GM18907 (cell line): ENCODE data around the gene PLCXD3.

Experiments
- ATAC-seq: cut with Tn5 transposase; IDR thresholded peaks from one replicate; pipeline ENCODE4 v1.9.1; 2021; ENCODE audit warnings: mild to moderate bottlenecking, moderate library complexity; ENCODE audit not compliant: unreplicated experiment

PLCXD3 gene, protein sequence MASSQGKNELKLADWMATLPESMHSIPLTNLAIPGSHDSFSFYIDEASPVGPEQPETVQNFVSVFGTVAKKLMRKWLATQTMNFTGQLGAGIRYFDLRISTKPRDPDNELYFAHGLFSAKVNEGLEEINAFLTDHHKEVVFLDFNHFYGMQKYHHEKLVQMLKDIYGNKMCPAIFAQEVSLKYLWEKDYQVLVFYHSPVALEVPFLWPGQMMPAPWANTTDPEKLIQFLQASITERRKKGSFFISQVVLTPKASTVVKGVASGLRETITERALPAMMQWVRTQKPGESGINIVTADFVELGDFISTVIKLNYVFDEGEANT

DNA sequence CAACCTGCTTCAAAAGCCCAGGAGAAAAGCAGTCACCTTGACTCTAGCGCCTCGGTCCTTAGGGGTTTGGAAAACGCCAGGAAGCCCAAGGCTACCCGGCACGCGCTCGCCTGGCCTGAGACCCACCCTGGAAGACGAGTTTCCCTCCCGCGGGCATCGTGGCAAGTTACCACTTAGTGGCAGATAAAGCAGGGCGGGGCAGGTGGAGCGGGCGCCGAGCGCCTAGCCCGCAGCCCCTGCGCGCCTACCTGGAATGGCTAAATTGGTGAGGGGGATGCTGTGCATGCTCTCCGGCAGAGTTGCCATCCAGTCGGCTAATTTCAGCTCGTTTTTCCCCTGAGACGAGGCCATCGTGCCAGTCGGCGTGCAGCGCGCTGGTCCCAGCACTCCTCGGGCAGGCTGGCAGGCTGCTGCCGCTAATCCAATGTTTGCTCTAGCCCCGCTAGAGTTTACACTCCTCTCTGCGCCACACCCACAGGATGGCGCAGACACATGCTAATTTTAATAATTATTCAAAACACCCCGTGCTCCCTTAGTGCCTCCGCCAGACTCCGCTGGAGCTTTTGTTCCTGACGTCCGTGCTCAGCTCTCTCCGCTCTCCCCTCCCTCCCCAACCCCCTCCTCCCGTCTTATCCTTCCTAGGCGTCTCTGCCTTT lies at the start of gene PLCXD3:
TSS of gene PLCXD3 (minus strand) at position 426 of the 656 bp plus-strand sequence. CDS start at position 351, 75 bp downstream.
- no peak for ATAC-seq

GRCh38 chr5:41559184-41559583 lies 48.8 kb upstream of the PLCXD3 start:
- no peak for ATAC-seq

DNA sequence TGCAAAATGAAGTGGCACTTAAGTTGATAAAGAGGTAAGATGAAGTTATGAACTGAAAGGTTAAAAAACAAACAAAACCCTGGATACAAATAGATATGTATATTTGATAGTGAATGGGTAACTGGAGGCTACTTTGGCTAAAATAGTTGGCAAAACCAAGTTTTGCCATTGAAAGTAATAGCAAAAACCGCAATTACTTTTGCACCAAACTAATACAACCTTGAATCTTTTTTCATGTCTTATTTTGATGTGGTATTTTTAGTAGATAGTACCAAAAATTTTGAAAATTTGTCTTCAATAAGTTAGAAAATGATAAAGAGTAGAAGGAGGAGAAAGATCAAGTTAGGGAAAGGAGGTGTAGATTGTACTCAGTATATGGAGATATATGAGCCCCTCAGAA lies 47.9 kb upstream of the PLCXD3 start:
- no peak for ATAC-seq

- no peak for ATAC-seq
These were observed 37.6 kb upstream of the PLCXD3 start for GRCh38 chr5:41547991-41548390.

DNA sequence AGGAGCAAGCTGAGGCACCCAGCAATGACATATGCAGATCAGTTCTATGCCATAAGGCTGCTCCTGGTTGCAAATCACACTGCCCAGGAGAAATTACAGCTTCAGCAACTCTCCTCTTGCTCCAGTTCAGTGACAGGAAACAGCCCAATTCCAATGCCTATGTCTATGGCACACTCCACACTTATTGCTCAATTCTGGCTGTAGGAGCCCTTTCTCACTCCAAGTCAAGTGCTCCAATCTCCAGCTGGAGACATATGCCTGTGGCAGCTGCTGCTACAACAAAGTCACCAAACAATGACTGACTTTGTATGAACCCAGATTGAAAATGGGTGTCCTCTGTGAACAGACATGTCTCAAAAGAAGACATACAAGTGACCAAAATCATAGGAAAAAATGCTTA lies 31.8 kb upstream of the PLCXD3 start:
- ATAC-seq = no peak

- no peak for ATAC-seq
These were observed 29.1 kb upstream of the PLCXD3 start for GRCh38 chr5:41539454-41539853.

- no peak for ATAC-seq
These were observed 27.2 kb upstream of the PLCXD3 start for GRCh38 chr5:41537581-41537980.

GRCh38 chr5:41532485-41532884 lies 22.1 kb upstream of the PLCXD3 start:
- ATAC-seq = no peak

DNA sequence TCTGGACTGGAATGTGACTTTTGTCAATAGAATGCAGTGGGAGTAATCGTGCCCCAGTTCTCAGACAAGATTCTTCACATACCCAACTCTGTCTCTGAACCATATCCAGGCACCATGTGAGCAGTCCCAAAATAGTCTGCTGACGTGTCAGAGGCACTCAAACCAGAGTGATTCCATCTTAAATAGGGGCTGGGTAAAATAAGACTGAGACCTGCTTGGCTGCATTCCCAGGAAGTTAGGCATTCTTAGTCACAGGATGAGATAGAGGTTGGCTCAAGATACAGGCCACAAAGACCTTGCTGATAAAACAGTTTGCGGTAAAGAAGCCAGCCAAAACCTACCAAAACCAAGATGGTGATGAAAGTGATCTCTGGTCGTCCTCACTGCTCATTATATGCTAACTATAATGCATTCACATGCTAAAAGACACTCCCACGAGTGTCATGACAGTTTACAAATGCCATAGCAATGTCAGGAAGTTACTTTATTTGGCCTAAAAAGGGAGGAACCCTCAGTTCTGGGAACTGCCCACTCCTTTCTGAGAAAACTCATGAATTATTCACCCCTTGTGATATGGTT lies 16.9 kb upstream of the PLCXD3 start:
- ATAC-seq = no peak

DNA sequence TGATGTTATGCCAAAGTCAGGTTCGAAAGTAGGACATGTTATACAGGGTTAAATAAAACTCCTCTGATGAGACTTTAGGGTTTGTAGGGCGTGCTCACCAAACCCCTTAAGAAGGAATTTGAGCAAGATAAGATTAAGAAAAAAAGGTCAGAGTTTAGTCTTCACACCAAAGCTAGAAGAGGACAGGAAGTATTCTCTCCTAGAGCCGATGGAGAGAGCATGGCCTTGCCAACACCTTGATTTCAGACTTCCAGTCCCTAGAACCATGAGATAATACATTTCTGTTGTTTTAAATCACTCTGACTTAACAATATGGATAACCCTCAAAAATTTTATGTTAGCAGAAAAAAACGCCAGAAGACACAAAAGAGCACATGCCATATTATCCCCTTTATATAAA lies 16.3 kb upstream of the PLCXD3 start:
- no peak for ATAC-seq

DNA sequence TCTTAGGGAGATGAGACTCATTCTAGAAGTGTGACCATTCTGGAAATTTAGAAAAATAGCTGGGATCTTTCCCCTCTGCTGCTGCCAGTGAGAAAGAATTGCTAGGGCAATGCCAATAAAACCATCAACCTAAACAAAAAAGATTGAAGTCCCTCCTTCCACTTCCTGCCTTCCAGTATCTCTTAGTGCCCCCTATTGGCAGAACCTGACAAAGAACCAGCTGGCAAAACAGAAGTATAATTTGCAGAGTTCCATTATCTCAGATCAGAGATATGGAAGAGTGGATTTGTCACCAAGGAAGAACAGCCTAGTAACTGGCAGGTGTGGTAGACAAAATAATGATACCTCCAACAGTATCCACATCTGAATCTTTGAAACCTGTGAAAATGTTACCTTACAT lies 13.8 kb upstream of the PLCXD3 start:
- ATAC-seq = no peak

- ATAC-seq = no peak
These were observed 11.9 kb upstream of the PLCXD3 start for GRCh38 chr5:41522193-41522786.

- ATAC-seq = no peak
These were observed 9.4 kb upstream of the PLCXD3 start for GRCh38 chr5:41519801-41520200.

DNA sequence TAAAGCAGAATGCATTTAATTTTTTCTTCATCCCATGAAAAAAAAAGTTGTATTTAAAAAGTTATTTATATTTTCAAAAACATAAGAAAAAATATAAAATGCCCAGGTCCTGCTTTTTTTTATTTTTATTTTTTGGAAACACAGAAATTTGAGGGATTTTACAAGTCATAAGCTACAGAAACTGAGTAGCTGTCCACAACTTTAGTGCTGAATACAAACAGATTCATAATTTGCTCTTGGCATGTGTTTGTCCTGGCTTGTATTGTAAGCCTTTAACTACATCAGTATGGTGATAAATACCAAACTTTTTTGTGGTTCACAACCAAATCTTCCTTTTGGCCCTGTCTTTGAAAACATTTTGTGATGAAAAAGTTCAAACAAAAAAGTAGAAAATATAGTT lies 7.5 kb upstream of the PLCXD3 start:
- no peak for ATAC-seq

GRCh38 chr5:41511241-41511640 lies 840 bp upstream of the PLCXD3 start:
- no peak for ATAC-seq

DNA sequence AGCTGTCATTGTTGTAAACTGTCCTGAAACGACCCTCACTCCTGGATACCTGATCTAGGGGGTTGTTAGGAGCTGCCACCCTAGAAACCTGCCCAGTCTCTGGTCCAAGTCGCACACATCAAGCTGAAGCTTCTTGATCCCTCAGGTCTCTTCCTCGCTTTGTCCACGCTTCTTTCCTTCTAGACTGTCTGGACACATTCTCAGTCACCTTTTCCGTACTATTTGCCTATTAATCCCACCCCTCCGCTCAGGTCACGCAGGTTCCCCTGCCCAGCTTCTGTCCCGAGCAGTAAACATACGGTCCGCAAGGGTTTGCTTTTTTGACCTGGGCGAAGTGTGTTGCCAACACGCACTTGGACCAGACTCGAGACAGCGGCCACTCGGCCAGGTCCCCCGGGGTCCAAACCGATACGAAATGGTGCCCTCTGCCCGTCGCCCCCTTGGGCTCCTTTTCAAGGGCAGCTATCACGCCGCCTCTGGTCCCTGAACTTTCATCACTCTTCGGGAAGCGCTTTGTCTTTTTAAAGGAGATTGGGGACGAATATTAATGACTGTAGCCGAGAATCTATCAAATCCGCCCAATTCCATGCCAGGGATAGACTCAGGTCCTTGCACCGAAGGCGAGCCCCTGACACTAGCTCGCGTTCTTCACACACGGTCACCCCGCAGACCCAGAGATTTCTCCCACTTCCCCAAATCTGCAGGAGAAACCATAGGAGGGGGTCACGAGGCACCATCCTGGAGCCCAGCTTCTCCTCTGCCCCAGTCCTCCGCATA lies 814 bp downstream of the PLCXD3 start:
- ATAC-seq = no peak

DNA sequence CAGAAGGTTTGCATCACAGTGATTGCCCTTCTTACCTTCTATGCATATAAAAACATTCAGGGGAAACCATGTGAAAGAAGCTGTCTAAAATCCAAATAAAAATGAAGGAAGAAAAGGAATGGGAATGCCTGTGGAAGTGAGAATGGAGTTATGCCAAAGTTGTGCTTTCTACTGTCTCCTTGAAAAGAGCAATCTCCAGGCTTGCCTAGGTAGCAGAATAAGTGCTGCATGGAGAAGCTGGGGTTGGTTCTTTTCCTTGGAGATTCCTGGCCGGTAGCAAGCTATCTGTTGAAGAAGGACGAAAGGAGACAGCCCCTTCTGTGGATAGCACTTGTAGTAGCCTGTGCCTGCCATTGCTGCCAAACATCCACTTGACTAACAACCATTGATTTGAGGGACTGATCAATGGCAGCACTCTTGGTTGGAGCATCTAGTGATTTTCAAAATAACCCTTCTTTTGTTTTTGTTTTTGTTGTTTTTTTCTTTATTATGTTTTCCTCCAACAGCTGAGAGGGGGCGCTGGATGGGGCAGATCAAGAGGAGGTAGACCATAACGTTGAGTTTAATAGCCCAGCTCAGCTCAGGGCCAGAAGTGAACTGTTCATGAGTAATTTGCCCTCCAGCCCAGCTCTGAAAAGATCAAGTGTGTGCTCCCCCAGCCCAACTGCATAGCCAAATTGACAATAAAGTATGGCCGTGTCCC lies 1.6 kb downstream of the PLCXD3 start:
- ATAC-seq = no peak

GRCh38 chr5:41508186-41508585 lies 2.2 kb downstream of the PLCXD3 start:
- no peak for ATAC-seq

GRCh38 chr5:41507501-41507900 lies 2.9 kb downstream of the PLCXD3 start:
- no peak for ATAC-seq

DNA sequence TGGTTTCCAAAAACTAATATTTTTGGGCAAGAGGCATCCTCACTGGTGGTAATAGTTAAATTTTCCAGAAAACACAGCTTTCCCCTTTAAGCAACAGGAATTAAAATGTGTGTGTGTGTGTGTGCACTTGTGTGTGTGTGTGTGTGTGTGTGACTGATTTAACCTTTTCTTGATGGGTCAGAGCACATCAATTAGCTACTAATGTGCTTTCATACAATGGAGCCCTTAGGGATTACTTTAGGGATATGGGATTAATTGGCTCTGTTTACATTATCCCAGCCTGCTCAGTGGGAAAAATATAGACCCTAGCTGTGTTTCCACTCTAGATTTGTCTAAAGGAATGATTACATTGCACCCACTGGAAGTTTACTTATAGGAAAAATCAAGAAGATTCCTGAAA lies 6.5 kb downstream of the PLCXD3 start:
- ATAC-seq = no peak

GRCh38 chr5:41503310-41503709 lies 7.1 kb downstream of the PLCXD3 start:
- no peak for ATAC-seq
